ENCODE measurements around the gene PPM1F. TPM values are rescaled to one million over a fixed set of nuclear protein-coding genes. Genes with fewer than 3 reads are reported as not detected.

The PPM1F gene
- total RNA-seq, 1 experiment from 2014 or later, result 28.6 TPM

- TF ChIP-seq ZNF532 (CRISPR knock-in tag; IDR thresholded peaks at IDR 0.05; ENCODE audit: borderline replicate concordance) (no peak), OVOL2 (CRISPR knock-in tag; IDR thresholded peaks at IDR 0.05; ENCODE audit: borderline replicate concordance) (no peak)
Measured at GRCh38 chr22:21920341-21921183, 32.1 kb downstream of the PPM1F start (continued).

GRCh38 chr22:21919526-21920307 lies 32.9 kb downstream of the PPM1F start:
- TF ChIP-seq ATF2 (CRISPR knock-in tag; IDR thresholded peaks at IDR 0.05; ENCODE audit: borderline replicate concordance, low read depth), result no peak
- TF ChIP-seq ZNF416 (CRISPR knock-in tag; IDR thresholded peaks at IDR 0.05), result no peak
- no peak for TF ChIP-seq ELF4 (CRISPR knock-in tag; IDR thresholded peaks at IDR 0.05; ENCODE audit: low read depth)
- TF ChIP-seq CBFB (CRISPR knock-in tag; IDR thresholded peaks at IDR 0.05; ENCODE audit: low read depth), result no peak
- TF ChIP-seq ZNF423 (CRISPR knock-in tag; IDR thresholded peaks at IDR 0.05), result peak; percentile 73
- no peak for TF ChIP-seq JUN (CRISPR knock-in tag; IDR thresholded peaks at IDR 0.05)
- no peaks in the 10 kb centered on the region for H3K27me3 Mint-ChIP-seq (ENCODE audit: low read depth)
- H3K9me3 Mint-ChIP-seq, result no peaks in the 10 kb centered on the region
- H3K27ac Mint-ChIP-seq, result peak overlapping the region; percentile 57
- ChIA-PET CTCF (interaction anchor here (0.7 to 3.4 kb wide), 4 partner anchors 13 to 212 kb away, joined by 3 to 39 read pairs (median 4); partner anchors contain the start of gene PPM1F), POLR2A (no interaction called here)
- no peak for DNase-seq (ENCODE audit: low spot score)
- 0 out of 2 replicates have a peak, but pooled peaks cover 3% of the 10 kb centered on the region for H3K36me3 Mint-ChIP-seq
- peak; percentile 15 for ATAC-seq
- peaks cover 50% of the 10 kb centered on the region for H3K4me1 Mint-ChIP-seq
- no peak overlapping the region for H3K4me3 Mint-ChIP-seq

GRCh38 chr22:21918466-21919185 lies 34.0 kb downstream of the PPM1F start:
- Mint-ChIP-seq H3K4me1 (peaks cover 50% of the 10 kb centered on the region), H3K36me3 (no peaks in the 10 kb centered on the region), H3K4me3 (no peak overlapping the region), H3K9me3 (no peaks in the 10 kb centered on the region), H3K27me3 (ENCODE audit: low read depth) (no peaks in the 10 kb centered on the region), H3K27ac (no peak overlapping the region)
- no peak for ATAC-seq
- no peak for TF ChIP-seq ZBTB43 (CRISPR knock-in tag; IDR thresholded peaks at IDR 0.05)
- TF ChIP-seq ZNF423 (CRISPR knock-in tag; IDR thresholded peaks at IDR 0.05), result no peak
- no peak for TF ChIP-seq EMX1 (CRISPR knock-in tag; IDR thresholded peaks at IDR 0.05)
- no peak for TF ChIP-seq NFYB (CRISPR knock-in tag; conservative IDR thresholded peaks at IDR 0.05; ENCODE audit: low read depth)
- no peak for TF ChIP-seq ZBTB21 (CRISPR knock-in tag; IDR thresholded peaks at IDR 0.05; ENCODE audit: borderline replicate concordance)
- no peak for TF ChIP-seq NR2C2 (CRISPR knock-in tag; IDR thresholded peaks at IDR 0.05)
- ChIA-PET POLR2A (no interaction called here), CTCF (interaction anchor here (1.4 to 4.1 kb wide), 4 partner anchors 19 to 54 kb away, joined by 3 to 44 read pairs (median 10); partner anchors contain the start of gene PPM1F)
- DNase-seq (ENCODE audit: low spot score), result no peak
